ENCODE results near the gene PCDHGA10. TPM values are rescaled to one million over a fixed set of nuclear protein-coding genes. Genes with fewer than 3 reads are reported as not detected.

The PCDHGA10 gene
- total and polyA plus RNA-seq, 4 donors = 0.89 to 12.9 (median 3.3) TPM

- no peak overlapping the region for H3K27ac ChIP-seq (ENCODE audit: low read depth in 1 of 2, low read length in 1 of 2)
- DNase-seq (no peak), ATAC-seq (ENCODE audit: insufficient read depth, low FRiP score) (no peak)
- peaks cover 10 to 25% (median 18%) of the 10 kb centered on the region in 4 donors for H3K9me3 ChIP-seq (ENCODE audit: control insufficient read depth in 4 of 4, insufficient read depth in 3 of 4, low read length in 3 of 4)
- TF ChIP-seq CTCF (IDR thresholded peaks at IDR 0.05; ENCODE audit: control extremely low read depth, extremely low read depth) = no peak
- no peaks in the 10 kb centered on the region for H3K27me3 ChIP-seq (ENCODE audit: control insufficient read depth in 3 of 3, insufficient read depth in 3 of 3, low read length in 2 of 3)
- 91 to 95% methylated on average over 9 of the region's 9 CpGs for WGBS, 2 donors
- peaks cover 0 to 18% (median 2%) of the 10 kb centered on the region in 4 donors for H3K36me3 ChIP-seq (ENCODE audit: control insufficient read depth in 4 of 4, insufficient read depth in 4 of 4, low read length in 4 of 4)
- no peak overlapping the region for H3K9ac ChIP-seq (ENCODE audit: insufficient read depth in 1 of 2, low read length in 2 of 2)
- H3K4me3 ChIP-seq = no peak overlapping the region
- no peaks in the 10 kb centered on the region for H3K4me1 ChIP-seq (ENCODE audit: control insufficient read depth in 5 of 5, insufficient read depth in 5 of 5, low read length in 5 of 5)
These were observed 27.6 kb downstream of the PCDHGA10 start for GRCh38 chr5:141440341-141440740.

GRCh38 chr5:141441571-141442170, 28.9 kb downstream of the PCDHGA10 start:
- no peaks in the 10 kb centered on the region for H3K4me1 ChIP-seq (ENCODE audit: control insufficient read depth in 5 of 5, insufficient read depth in 5 of 5, low read length in 5 of 5)
- H3K36me3 ChIP-seq (ENCODE audit: control insufficient read depth in 4 of 4, insufficient read depth in 4 of 4, low read length in 4 of 4) = peaks cover 0 to 18% (median 2%) of the 10 kb centered on the region in 4 donors
- WGBS, 2 donors = 51 to 58% methylated on average over 50 of the region's 50 CpGs
- DNase-seq = no peak
- H3K9me3 ChIP-seq (ENCODE audit: control insufficient read depth in 4 of 4, insufficient read depth in 3 of 4, low read length in 3 of 4) = peaks cover 9 to 23% (median 16%) of the 10 kb centered on the region in 4 donors
- no peak overlapping the region for H3K9ac ChIP-seq (ENCODE audit: insufficient read depth in 1 of 2, low read length in 2 of 2)
- no peak for TF ChIP-seq CTCF (IDR thresholded peaks at IDR 0.05; ENCODE audit: control extremely low read depth, extremely low read depth)
- no peak overlapping the region for H3K4me3 ChIP-seq
- H3K27ac ChIP-seq (ENCODE audit: low read depth in 1 of 2, low read length in 1 of 2) = no peak overlapping the region
- no peaks in the 10 kb centered on the region for H3K27me3 ChIP-seq (ENCODE audit: control insufficient read depth in 3 of 3, insufficient read depth in 3 of 3, low read length in 2 of 3)
- no peak for ATAC-seq (ENCODE audit: insufficient read depth, low FRiP score)

GRCh38 chr5:141465351-141465750, 52.6 kb downstream of the PCDHGA10 start:
- H3K36me3 ChIP-seq (ENCODE audit: control insufficient read depth in 4 of 4, insufficient read depth in 4 of 4, low read length in 4 of 4) = no peaks in the 10 kb centered on the region
- no peak for DNase-seq
- no peaks in the 10 kb centered on the region for H3K27me3 ChIP-seq (ENCODE audit: control insufficient read depth in 3 of 3, insufficient read depth in 3 of 3, low read length in 2 of 3)
- H3K4me1 ChIP-seq (ENCODE audit: control insufficient read depth in 5 of 5, insufficient read depth in 5 of 5, low read length in 5 of 5) = no peaks in the 10 kb centered on the region
- H3K27ac ChIP-seq (ENCODE audit: low read depth in 1 of 2, low read length in 1 of 2) = no peak overlapping the region
- ATAC-seq (ENCODE audit: insufficient read depth, low FRiP score) = no peak
- no peak for TF ChIP-seq CTCF (IDR thresholded peaks at IDR 0.05; ENCODE audit: control extremely low read depth, extremely low read depth)
- WGBS, 2 donors = 95 to 96% methylated on average over 3 of the region's 3 CpGs
- H3K4me3 ChIP-seq = no peak overlapping the region
- H3K9ac ChIP-seq (ENCODE audit: insufficient read depth in 1 of 2, low read length in 2 of 2) = no peak overlapping the region
- H3K9me3 ChIP-seq (ENCODE audit: control insufficient read depth in 4 of 4, insufficient read depth in 3 of 4, low read length in 3 of 4) = no peaks in the 10 kb centered on the region

Other genes starting within 250 kb of the PCDHGA10 start
Only the 30 nearest of the 37 such genes appear.
- 1 to 10 TPM; 1.9 to 6.3 TPM for gene PCDHB10, start 220.6 kb upstream of the PCDHGA10 start, total RNA-seq
- under 1 TPM; 0.53 to 0.63 TPM for gene PCDHB10, start 220.6 kb upstream of the PCDHGA10 start, polyA plus RNA-seq
- 1 to 10 TPM; 2.2 to 9.6 TPM for gene PCDHB11, start 213.4 kb upstream of the PCDHGA10 start, total RNA-seq
- under 1 TPM; 0.44 to 0.53 TPM for gene PCDHB11, start 213.4 kb upstream of the PCDHGA10 start, polyA plus RNA-seq
- gene PCDHB12, start 204.3 kb upstream of the PCDHGA10 start, total RNA-seq = 10 to 100 TPM in 1 of 2 donors, 1 to 10 TPM in 1; 2.8 to 10.1 TPM
- under 1 TPM; 0.47 to 0.71 TPM for gene PCDHB12, start 204.3 kb upstream of the PCDHGA10 start, polyA plus RNA-seq
- 1 to 10 TPM; 3.3 to 7.7 TPM for gene PCDHB13, start 199.1 kb upstream of the PCDHGA10 start, total RNA-seq
- under 1 TPM; 0.58 to 0.59 TPM for gene PCDHB13, start 199.1 kb upstream of the PCDHGA10 start, polyA plus RNA-seq
- 10 to 100 TPM in 1 of 2 donors, 1 to 10 TPM in 1; 2.8 to 10.6 TPM for gene PCDHB14, start 189.6 kb upstream of the PCDHGA10 start, total RNA-seq
- gene PCDHB14, start 189.6 kb upstream of the PCDHGA10 start, polyA plus RNA-seq = 1 to 10 TPM in 1 of 2 donors, under 1 TPM in 1; 0.67 to 1.2 TPM
- gene PCDHB15, start 167.6 kb upstream of the PCDHGA10 start, total RNA-seq = 1 to 10 TPM; 3.2 to 8.0 TPM
- 1 to 10 TPM; 1.4 to 1.8 TPM for gene PCDHB15, start 167.6 kb upstream of the PCDHGA10 start, polyA plus RNA-seq
- under 1 TPM; 0.17 to 0.83 TPM for gene SLC25A2, start 108.9 kb upstream of the PCDHGA10 start, total RNA-seq
- gene SLC25A2, start 108.9 kb upstream of the PCDHGA10 start, polyA plus RNA-seq = under 1 TPM; 0.05 to 0.22 TPM
- 10 to 100 TPM; 51.4 to 97.1 TPM for gene TAF7, start 92.2 kb upstream of the PCDHGA10 start, total RNA-seq
- 10 to 100 TPM; 29.9 to 76.2 TPM for gene TAF7, start 92.2 kb upstream of the PCDHGA10 start, polyA plus RNA-seq
- gene PCDHGA1, start 82.5 kb upstream of the PCDHGA10 start, total RNA-seq = under 1 TPM; 0.57 to 0.71 TPM
- gene PCDHGA1, start 82.5 kb upstream of the PCDHGA10 start, polyA plus RNA-seq = under 1 TPM; 0.15 to 0.16 TPM
- gene PCDHGA2, start 74.2 kb upstream of the PCDHGA10 start, total RNA-seq = 1 to 10 TPM; 5.5 to 7.7 TPM
- gene PCDHGA2, start 74.2 kb upstream of the PCDHGA10 start, polyA plus RNA-seq = 1 to 10 TPM in 1 of 2 donors, under 1 TPM in 1; 0.39 to 1.1 TPM
- 1 to 10 TPM; 2.1 to 5.1 TPM for gene PCDHGA3, start 69.2 kb upstream of the PCDHGA10 start, total RNA-seq
- gene PCDHGA3, start 69.2 kb upstream of the PCDHGA10 start, polyA plus RNA-seq = under 1 TPM; 0.26 to 0.45 TPM
- gene PCDHGB1, start 62.9 kb upstream of the PCDHGA10 start, total RNA-seq = 1 to 10 TPM; 2.4 to 8.4 TPM
- under 1 TPM; 0.17 to 0.20 TPM for gene PCDHGB1, start 62.9 kb upstream of the PCDHGA10 start, polyA plus RNA-seq
- 1 to 10 TPM; 4.6 to 7.0 TPM for gene PCDHGA4, start 58.0 kb upstream of the PCDHGA10 start, total RNA-seq
- gene PCDHGA4, start 58.0 kb upstream of the PCDHGA10 start, polyA plus RNA-seq = under 1 TPM; 0.35 to 0.48 TPM
- 10 to 100 TPM in 1 of 2 donors, 1 to 10 TPM in 1; 4.6 to 10.1 TPM for gene PCDHGB2, start 53.0 kb upstream of the PCDHGA10 start, total RNA-seq
- under 1 TPM; 0.28 to 0.48 TPM for gene PCDHGB2, start 53.0 kb upstream of the PCDHGA10 start, polyA plus RNA-seq
- 1 to 10 TPM; 2.9 to 9.3 TPM for gene PCDHGA5, start 48.8 kb upstream of the PCDHGA10 start, total RNA-seq
- under 1 TPM; 0.31 to 0.32 TPM for gene PCDHGA5, start 48.8 kb upstream of the PCDHGA10 start, polyA plus RNA-seq
- 1 to 10 TPM; 3.2 to 7.9 TPM for gene PCDHGB3, start 42.7 kb upstream of the PCDHGA10 start, total RNA-seq
- gene PCDHGB3, start 42.7 kb upstream of the PCDHGA10 start, polyA plus RNA-seq = under 1 TPM; 0.18 to 0.24 TPM
- 1 to 10 TPM; 4.9 to 8.5 TPM for gene PCDHGA6, start 39.1 kb upstream of the PCDHGA10 start, total RNA-seq
- under 1 TPM; 0.59 to 0.96 TPM for gene PCDHGA6, start 39.1 kb upstream of the PCDHGA10 start, polyA plus RNA-seq
- gene PCDHGA7, start 30.2 kb upstream of the PCDHGA10 start, total RNA-seq = 1 to 10 TPM; 2.9 to 6.3 TPM
- under 1 TPM; 0.23 to 0.30 TPM for gene PCDHGA7, start 30.2 kb upstream of the PCDHGA10 start, polyA plus RNA-seq
- 10 to 100 TPM in 1 of 2 donors, 1 to 10 TPM in 1; 6.9 to 12.1 TPM for gene PCDHGB4, start 25.3 kb upstream of the PCDHGA10 start, total RNA-seq
- 1 to 10 TPM in 1 of 2 donors, under 1 TPM in 1; 0.31 to 1.0 TPM for gene PCDHGB4, start 25.3 kb upstream of the PCDHGA10 start, polyA plus RNA-seq
- gene PCDHGA8, start 20.4 kb upstream of the PCDHGA10 start, total RNA-seq = 1 to 10 TPM; 1.9 to 7.3 TPM
- under 1 TPM; 0.06 to 0.18 TPM for gene PCDHGA8, start 20.4 kb upstream of the PCDHGA10 start, polyA plus RNA-seq
- 10 to 100 TPM in 1 of 2 donors, 1 to 10 TPM in 1; 10.0 to 14.3 TPM for gene PCDHGB5, start 15.0 kb upstream of the PCDHGA10 start, total RNA-seq
- gene PCDHGB5, start 15.0 kb upstream of the PCDHGA10 start, polyA plus RNA-seq = 1 to 10 TPM; 1.2 to 2.5 TPM
- 10 to 100 TPM in 1 of 2 donors, 1 to 10 TPM in 1; 4.8 to 13.8 TPM for gene PCDHGA9, start 10.2 kb upstream of the PCDHGA10 start, total RNA-seq
- under 1 TPM; 0.59 to 0.90 TPM for gene PCDHGA9, start 10.2 kb upstream of the PCDHGA10 start, polyA plus RNA-seq
- gene PCDHGB6, start 5.0 kb upstream of the PCDHGA10 start, total RNA-seq = 10 to 100 TPM in 1 of 2 donors, 1 to 10 TPM in 1; 6.1 to 11.6 TPM
- 1 to 10 TPM; 1.1 to 2.2 TPM for gene PCDHGB6, start 5.0 kb upstream of the PCDHGA10 start, polyA plus RNA-seq
- 10 to 100 TPM; 16.6 to 18.1 TPM for gene PCDHGB7, start 4.7 kb downstream of the PCDHGA10 start, total RNA-seq
- 1 to 10 TPM; 1.6 to 4.7 TPM for gene PCDHGB7, start 4.7 kb downstream of the PCDHGA10 start, polyA plus RNA-seq
- gene PCDHGA11, start 8.1 kb downstream of the PCDHGA10 start, total RNA-seq = 10 to 100 TPM in 1 of 2 donors, 1 to 10 TPM in 1; 3.8 to 11.1 TPM
- gene PCDHGA11, start 8.1 kb downstream of the PCDHGA10 start, polyA plus RNA-seq = under 1 TPM; 0.65 to 0.81 TPM
- gene PCDHGA12, start 17.5 kb downstream of the PCDHGA10 start, total RNA-seq = 1 to 10 TPM; 5.6 to 7.9 TPM
- 1 to 10 TPM; 1.2 to 1.6 TPM for gene PCDHGA12, start 17.5 kb downstream of the PCDHGA10 start, polyA plus RNA-seq
- 100 to 1,000 TPM in 1 of 2 donors, 10 to 100 TPM in 1; 63.9 to 116 TPM for gene PCDHGC3, start 63.0 kb downstream of the PCDHGA10 start, total RNA-seq
- 10 to 100 TPM; 44.8 to 73.4 TPM for gene PCDHGC3, start 63.0 kb downstream of the PCDHGA10 start, polyA plus RNA-seq
- 1 to 10 TPM; 3.1 to 8.7 TPM for gene PCDHGC4, start 72.0 kb downstream of the PCDHGA10 start, total RNA-seq
- under 1 TPM; 0.08 to 0.24 TPM for gene PCDHGC4, start 72.0 kb downstream of the PCDHGA10 start, polyA plus RNA-seq
- 1 to 10 TPM; 2.7 to 5.1 TPM for gene PCDHGC5, start 76.1 kb downstream of the PCDHGA10 start, total RNA-seq
- under 1 TPM; 0.14 to 0.39 TPM for gene PCDHGC5, start 76.1 kb downstream of the PCDHGA10 start, polyA plus RNA-seq
- gene DIAPH1, start 206.0 kb downstream of the PCDHGA10 start, total RNA-seq = 100 to 1,000 TPM in 1 of 2 donors, 10 to 100 TPM in 1; 41.7 to 151 TPM
- gene DIAPH1, start 206.0 kb downstream of the PCDHGA10 start, polyA plus RNA-seq = 10 to 100 TPM; 54.0 to 74.8 TPM

Data from lung (tissue), 12 donors.